OCI-M2 (cell line): ENCODE results near the gene MEIS1.
"Not testable (repeated sequence)": the region's sequence is repeated elsewhere in the genome, so short reads cannot be mapped to it uniquely, and the experiment has no call there.

Source experiments
- DNase-seq: peaks from one replicate; lab custom pipeline; 2025; ENCODE audit not compliant: unreplicated experiment; lab: John Stamatoyannopoulos, UW

MEIS1 gene

DNA sequence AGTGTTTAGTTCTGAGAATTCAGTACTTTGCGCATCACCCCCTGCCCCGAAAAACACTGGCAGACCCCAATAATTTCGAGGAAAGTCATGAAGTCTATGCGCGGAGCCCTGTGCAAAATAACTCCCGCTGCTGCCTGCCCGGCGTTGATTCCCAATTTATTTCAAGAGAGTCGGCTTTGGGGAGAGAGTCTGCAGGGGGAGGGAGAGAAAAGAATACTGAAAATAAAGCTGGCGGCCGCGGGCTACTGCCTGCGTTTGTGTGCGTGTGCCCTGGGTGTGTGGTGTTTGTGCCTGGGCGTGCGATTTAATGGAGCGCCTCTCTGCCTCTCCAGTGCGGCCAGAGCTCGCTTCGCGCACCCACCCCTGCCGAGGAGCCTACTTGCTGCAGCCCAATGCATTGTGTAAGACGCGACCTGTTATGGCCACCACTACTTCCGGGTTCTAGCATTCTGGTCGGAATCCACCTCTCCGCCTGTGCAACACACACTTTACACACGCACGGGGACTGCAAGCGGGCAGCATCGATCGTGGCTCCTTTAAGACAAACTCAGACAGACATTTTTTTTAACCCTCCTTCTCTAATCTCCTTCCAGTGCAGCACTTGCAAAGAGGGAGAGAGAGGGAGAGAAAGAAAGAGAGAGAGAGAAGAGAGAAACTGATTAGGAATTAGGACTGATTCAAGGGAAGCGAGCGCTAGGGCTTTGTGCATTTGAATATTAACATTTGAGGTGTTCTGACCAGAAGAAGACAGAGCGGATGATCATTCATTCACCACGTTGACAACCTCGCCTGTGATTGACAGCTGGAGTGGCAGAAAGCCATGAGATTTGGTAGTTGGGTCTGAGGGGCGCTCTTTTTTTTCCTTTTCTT lies at the start of gene MEIS1:
Gene MEIS1 (plus strand): TSS at position 447 of the 870 bp plus-strand sequence. CDS start 732 bp downstream, outside the sequence.
- no peak for DNase-seq

DNA sequence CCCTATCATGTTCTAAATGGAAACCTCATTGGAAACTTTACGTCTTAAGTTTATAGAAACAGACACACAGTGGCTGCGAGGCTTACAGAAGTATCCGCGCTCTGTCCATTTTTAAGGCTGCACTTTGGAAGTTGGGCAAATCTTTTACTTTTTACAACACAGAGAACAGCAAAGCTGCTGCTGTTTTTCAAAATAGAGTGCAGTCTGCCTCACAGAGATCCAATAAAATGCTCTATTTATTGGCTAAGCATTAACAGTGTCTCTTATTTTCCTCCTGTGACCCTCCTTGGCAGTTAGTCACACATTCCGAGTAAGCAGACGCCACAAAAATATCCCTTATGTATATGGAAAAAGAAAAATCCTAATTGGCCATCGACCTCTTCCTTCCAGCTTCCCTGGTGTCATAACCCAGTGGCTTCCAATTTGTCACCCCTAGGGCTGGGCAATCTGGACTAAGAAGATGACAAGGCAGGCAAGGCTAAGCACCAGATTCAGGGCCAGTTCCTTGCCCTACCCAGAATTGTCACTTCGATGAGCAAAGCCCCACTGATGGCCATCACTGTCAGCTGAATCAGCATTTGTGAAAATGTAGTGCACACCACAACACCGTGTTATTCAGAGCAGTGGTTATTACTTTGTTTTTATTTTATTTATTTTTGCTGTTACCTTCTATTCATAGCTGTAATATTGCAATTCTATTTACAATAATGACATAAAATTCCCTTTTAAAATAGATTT lies 47.7 kb upstream of the MEIS1 start:
- no peak for DNase-seq

DNA sequence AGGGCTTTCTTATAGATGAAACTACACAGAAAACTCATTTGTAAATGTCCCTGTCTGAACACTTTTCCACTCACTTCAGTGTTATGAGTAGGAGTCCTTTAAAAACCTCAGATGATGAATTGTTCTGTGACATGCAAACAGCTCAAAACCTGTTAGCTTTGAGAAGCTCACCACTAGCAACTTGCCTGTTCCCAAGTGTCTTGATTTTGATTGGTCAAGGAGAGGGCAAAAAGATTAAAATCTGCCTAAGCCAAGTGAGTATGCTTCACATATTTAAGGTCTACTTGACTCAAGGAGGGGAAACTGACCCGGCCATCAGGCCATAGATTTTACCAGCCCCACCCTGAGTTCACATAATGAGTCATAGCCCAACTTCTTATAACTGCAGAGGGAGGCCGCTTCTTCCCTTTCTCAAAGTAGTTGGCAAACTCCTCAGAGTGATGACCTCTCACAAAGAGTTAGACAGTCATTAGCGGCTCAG lies 45.2 kb upstream of the MEIS1 start:
- DNase-seq, result no peak

DNA sequence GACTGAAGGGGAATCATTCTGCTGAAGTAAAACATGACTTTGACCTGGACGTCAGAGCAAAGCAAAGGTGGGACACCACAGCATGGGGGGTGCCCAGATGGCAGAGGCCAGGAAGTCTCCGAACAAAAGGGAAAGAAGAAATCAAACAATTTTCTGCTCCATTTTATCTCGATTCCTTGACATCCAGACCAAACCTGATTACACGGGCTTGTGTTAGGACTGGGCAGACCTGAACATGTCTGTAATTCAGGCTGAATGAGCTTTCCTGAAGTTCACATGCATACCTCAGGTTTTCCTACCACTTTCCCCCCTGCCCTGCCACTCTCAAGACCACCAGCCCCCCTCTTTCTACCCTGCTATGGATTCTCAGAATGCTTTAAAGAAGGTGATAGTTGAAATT lies 44.8 kb upstream of the MEIS1 start:
- DNase-seq, result no peak

DNA sequence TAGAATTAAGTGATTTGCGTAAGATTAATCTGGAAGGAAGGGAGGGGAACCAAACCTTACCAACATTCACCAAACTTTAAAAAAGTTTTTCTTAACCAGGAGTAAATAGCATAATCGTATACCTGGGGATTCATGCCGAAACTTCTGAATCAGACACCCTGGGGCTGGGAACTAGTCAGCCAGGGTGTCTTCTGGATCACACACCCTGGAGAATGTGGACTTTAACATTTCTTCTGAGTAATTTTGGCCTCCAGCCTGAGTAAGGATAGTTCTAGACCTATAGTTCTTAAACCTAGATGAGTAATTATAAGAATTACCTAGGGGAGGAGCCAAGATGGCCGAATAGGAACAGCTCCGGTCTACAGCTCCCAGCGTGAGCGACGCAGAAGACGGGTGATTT lies 44.1 kb upstream of the MEIS1 start:
- DNase-seq, result no peak

DNA sequence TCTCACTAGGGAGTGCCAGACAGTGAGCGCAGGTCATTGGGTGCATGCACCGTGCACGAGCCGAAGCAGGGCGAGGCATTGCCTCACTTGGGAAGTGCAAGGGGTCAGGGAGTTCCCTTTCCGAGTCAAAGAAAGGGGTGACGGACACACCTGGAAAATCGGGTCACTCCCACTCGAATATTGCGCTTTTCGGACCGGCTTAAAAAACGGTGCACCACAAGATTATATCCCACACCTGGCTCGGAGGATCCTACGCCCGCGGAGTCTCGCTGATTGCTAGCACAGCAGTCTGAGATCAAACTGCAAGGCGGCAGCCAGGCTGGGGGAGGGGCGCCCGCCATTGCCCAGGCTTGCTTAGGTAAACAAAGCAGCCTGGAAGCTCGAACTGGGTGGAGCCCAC lies 43.7 kb upstream of the MEIS1 start:
- DNase-seq, result not testable (repeated sequence)

DNA sequence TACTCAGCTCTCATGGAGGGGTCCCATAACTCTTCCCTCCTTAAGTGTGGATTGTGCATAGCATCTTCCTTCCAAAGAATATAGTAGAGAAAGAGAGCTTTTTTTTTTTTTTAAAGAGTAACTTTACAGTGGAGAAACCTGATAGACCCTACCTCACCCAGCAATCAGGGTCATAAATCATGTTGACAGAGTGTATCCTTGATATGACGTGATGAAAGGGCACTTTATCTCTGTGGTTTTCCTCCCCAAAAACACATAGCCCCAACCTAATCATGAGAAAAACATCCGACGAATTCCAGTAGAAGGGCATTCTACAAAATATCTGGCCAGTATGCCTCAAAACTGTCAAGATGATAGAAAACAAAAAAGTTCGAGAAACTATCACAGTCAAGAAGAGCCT lies 29.5 kb upstream of the MEIS1 start:
- no peak for DNase-seq

DNA sequence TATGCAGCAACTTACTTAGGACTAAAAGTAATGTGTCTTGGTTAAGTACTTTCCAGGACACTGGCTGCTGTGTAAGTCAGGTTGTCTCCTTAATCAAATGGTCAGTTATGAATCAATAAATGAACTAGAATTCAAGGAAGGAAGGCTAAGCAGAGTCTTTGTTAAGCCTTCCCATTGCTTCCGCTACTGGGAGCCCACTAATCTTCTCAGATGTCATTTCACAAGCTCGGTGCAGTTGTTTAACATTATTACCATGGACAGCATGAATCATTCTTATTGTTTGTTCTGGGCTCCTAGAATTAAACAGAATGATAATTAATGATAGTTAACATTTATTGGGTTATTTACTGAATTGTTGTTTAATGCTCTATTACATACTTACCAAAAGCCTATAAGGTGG lies 26.0 kb upstream of the MEIS1 start:
- no peak for DNase-seq

DNA sequence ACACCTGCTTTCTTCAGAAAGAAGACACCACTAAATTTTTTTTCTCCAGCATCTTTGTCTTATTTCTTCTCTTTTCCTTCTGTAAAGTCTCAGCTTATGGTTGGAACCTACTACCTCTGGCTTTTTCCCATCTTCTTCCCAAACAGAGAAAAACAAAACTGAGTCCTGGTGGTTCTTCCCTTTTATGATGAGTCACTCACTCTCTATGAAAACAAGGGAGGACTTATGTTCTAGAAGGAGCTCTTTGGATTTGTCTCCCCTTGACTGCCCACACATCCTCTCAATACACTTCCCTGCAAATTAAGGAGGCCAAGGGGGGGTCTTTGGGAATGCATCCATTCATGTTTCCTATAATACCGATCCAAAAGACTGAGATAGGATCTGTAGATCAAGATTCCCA lies 22.1 kb upstream of the MEIS1 start:
- DNase-seq, result no peak

DNA sequence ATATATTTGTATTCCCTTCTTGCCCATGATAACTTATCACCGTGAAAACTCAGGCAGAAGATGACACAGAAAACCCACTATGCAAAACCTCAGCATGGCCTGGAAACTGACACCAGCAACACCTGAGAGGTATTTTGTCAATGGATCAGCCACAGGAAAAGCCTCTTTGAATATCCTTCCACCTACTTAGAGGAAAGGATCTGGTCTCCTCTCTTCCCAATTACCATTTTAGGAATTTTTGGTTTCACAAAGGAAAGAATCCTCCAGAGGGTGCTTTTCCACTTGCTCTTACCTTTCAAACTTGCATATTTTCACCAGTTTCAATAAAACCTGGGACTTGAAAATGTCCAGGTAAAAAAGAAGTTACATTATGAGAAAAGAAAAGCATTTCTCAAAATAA lies 20.0 kb upstream of the MEIS1 start:
- DNase-seq, result no peak

DNA sequence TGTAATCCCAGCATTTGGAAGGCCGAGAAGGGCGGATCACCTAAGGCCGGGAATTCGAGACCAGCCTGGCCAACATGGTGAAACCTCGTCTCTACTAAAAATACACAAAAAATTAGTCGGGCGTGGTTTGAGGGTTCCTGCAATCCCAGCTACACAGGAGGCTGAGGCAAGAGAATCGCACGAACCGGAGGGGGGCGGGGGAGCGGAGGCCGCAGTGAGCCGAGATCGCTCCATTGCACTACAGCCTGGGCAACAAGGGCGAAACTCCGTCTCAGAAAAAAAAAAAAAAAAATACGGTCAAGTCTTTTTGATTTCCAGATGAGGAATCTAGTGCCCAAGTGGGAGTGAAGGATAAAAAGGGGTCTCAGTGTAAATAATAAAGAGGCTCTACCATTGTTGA lies 16.5 kb upstream of the MEIS1 start:
- no peak for DNase-seq

DNA sequence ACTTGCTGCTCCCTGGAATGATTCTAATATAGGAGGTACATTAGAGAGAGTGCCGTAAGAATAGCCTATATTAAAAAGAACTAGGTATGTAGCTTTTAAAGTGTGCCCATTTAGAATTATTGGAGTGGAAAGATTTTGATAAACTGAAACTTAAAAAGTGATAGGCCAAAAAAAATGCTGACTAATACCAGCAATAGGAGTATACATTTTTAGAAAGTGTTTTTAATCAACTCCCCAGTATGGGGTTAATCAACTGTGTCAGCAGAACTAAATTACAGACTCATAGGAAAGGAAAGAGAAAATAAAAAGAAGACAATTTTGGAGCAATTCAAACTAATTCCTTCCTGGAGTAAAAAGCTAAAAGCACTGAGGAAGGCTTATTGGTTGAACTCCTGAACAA lies 13.3 kb upstream of the MEIS1 start:
- no peak for DNase-seq

DNA sequence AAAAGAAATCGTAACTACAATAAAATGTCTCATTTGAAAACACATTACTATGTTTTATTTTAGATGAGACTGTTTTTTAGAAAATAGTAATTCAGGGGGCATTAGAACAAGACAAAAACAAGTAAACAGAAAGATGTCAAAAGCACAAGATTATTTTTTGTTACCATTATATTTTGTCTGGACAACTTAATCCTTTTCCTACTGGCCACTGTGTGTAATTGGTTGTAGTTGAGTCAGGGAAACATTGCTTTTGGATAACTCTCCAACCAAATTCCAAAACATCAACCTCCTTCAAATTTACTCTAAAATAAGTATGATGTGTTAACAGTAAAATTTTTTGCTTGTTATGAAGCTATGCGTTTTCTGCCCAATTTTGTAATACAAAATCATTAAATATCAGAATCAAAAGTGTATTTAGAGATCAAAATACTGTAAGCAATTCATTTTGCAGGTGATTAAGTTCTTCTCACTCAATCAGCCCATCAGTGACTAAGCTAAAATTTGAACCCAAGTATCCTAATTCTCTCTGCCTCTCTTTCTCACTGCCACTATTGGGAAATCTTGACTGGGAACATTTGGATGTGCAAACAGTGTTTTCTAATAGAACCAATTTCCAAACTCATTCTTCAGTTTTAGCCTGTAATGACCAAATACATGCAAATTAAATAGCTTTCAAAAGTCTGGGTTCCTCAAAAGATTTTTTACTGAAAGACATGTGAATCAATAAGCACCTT lies 11.4 kb upstream of the MEIS1 start:
- DNase-seq, result no peak

DNA sequence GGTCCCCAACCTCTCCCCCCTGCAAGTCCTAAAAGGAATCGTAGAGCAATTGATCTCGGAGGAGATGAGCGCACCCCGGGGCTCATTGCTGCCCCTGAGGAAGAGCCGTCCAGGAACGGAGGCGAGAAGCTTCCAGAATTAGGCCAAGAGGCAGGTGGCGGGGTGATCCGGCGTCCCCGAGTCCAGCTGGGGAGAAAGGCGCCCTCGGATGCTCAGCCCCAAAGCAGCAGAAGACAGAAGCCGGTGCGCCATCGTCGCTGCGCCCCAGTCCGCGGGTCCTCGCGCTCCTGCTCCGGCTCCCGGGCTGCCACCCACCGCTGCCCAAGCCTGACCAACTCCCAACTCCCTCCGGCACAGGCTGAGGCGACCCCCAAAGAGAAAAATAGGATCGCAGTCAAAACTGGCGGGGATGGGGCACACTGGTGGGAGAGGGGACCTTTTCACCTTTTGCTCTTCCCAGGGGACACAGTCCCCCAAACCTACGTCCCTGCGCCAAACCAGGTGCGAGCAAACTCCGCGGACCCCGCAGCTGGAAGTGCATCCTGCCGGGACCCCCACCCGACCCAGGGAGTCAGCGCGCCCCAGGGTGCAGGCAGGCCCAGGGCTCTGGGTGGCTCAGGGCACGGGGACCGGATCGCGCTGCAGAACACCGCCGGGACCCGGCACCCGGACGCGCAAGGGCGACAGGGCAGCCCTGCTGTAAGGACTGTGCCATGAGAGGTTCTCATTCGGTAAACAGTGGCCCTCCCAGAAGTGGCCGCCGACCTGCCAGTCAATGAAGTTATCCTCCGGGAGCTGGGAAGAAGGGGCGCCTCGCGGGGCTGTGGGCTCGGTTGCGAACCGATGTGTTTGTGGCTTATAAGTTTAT lies 8.4 kb upstream of the MEIS1 start:
- no peak for DNase-seq

DNA sequence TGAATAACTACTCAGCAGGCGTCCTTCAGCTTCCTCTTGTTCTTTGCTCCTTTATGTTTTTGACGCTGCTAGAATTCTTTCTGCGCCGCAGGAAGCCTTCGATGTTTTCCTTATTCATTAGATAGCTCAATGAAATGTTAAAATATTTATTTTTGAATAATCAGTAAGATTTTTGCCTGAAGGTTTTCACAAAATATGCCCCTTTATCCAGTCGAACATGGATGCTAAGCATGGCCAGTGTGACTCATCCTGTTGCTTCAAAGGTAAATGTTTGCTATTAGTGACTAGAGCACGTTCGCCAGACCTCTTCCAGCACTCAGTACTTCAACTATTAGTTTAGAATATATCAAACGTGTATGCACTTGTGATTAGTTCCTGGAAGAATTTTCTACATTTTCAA lies 7.6 kb upstream of the MEIS1 start:
- no peak for DNase-seq

DNA sequence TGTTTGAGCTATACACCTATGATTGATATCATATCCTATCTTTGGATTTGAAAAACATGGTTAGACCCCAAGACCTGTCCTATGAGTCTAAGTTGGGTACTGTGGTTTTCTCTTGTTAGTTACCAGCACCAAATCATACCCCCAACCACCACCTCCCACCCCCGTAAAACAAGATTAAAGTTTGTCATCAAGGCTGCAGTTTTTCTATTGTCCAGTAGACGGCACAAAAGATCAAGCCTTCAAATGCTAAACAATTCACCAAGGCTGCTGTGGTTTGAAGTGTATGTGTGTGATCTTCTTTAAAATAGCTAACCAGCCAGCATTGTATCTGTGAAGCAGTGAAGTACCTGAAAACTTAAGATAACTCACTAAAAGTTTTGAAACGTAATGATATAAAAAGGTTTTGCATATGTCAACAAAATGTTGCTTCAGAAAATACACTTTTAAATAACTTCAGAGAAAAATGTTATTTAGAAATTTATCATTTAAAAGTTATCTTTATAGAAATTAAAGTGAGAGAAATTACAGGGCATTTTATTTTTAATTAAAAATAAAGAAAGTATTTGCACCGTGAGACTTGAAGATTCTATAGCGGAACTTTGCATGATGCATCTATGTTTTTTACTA lies 5.8 kb upstream of the MEIS1 start:
- no peak for DNase-seq

DNA sequence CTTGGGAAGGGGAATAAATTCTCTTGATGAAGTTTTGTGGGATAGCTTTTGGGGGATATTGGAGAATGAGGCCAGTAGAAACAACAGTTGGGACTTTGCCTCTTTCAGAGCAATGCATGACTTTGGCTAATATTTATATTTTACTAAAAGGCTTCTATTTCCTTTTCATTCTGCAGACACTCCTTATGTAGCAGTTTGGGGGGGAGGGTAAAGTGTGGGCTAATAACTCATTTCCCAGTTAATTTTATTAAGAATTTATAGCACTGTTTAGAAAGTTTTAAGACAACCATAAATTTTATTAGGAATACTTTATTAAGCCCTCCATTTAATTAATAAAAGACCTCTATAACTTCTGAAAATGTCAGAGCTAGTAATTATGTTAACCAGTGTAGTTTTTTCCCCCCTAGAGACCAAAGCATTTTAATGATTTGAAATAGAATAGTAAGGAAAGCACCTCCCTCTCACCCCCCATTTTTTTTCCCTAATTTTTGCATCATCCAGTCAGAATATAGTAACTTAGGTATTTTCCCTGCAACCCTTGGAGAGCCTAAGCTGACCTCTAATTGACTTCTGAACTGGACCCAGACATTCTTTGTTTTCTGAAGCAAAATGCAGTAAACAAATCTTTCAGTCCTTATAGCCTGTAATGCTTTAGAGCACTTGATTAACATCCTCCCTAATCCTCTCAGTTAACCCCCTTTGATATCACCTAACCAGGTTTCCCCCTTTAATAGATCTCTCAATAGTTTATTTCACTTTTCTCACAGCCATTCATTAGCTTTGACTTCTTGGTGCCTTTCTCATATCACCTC lies 5.0 kb upstream of the MEIS1 start:
- no peak for DNase-seq

DNA sequence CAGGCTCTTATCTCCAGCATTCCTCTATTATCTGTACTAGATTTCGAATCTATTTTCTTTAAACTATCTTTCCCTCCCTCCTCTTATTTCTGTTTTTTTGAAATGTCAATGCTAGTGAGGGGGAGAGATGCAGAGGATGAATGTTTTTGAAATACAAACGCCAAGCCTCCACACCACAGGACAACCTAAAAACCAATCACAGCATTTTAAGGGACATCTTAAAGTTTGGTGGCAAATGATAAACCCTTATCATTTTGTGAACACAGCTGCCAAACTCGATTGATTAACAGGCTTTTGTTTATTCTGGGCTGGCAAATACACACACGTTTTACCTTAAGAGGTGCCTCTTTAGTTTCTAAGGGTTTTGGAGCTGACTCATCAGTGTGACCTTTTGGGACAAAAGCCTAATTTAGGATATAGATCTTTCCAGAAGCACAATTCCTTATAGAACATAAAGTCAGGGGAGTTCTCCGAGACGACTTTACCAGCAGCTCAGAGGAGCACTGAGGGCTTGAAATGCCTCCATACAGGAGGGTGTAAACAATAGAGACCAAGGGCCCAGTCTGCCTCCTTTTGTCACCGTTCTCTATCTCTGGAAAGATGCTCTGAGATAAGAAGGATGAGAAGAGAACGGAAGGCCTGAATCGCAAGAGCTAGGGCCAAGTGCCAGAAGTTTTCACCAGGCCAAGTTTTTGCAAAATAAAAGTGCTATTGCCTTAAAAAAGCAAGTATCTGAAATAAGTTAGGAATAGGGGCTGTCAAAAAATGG lies 4.2 kb upstream of the MEIS1 start:
- DNase-seq, result no peak

DNA sequence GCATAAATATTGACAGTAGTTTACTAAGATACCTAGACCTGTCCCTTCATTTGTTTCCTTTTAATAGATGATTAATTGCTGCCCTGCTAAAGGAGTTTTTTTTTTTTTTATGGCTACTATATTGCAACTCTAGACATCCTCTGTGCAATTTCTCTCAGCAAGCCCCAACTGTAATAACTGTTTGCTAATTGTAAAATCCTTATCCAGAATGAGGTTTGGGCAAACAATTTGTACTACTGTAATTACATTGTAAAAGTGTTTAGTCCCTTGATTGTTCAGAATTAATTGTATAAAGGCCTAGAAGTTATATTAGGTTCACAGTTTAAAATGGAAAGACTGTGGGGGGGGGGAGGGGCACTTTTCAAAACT lies 3.7 kb upstream of the MEIS1 start:
- no peak for DNase-seq
